ENCODE results near the gene N4BP2L1.
"Not testable (repeated sequence)": the region's sequence is repeated elsewhere in the genome, so short reads cannot be mapped to it uniquely, and the experiment has no call there.

The N4BP2L1 gene

GRCh38 chr13:32384702-32385101 is 43.2 kb downstream of the N4BP2L1 start:
- no peak for DNase-seq

GRCh38 chr13:32383836-32384618 is 43.9 kb downstream of the N4BP2L1 start:
- DNase-seq, result no peak

GRCh38 chr13:32381539-32381938 is 46.4 kb downstream of the N4BP2L1 start:
- DNase-seq, result no peak

- DNase-seq, result no peak
Measured at GRCh38 chr13:32378012-32378411, 49.9 kb downstream of the N4BP2L1 start.

GRCh38 chr13:32376642-32377415 is 51.1 kb downstream of the N4BP2L1 start:
- no peak for DNase-seq

GRCh38 chr13:32370805-32371204 is 57.1 kb downstream of the N4BP2L1 start:
- no peak for DNase-seq

- DNase-seq, result no peak
Measured at GRCh38 chr13:32362574-32362973, 65.4 kb downstream of the N4BP2L1 start.

- not testable (repeated sequence) for DNase-seq
Measured at GRCh38 chr13:32355935-32356334, 72.0 kb downstream of the N4BP2L1 start.

- DNase-seq, result no peak
Measured at GRCh38 chr13:32354040-32354439, 73.9 kb downstream of the N4BP2L1 start.

- DNase-seq, result not testable (repeated sequence)
Measured at GRCh38 chr13:32350839-32351441, 77.0 kb downstream of the N4BP2L1 start.
